NCI-H1417 (cell line): ENCODE results near the gene CHRNA3.
"Not testable (repeated sequence)": the region's sequence is repeated elsewhere in the genome, so short reads cannot be mapped to it uniquely, and the experiment has no call there.

Source experiments
- DNase-seq, 3 experiments: peaks; one replicate each; lab custom pipeline; 2025; lab: John Stamatoyannopoulos, UW

Gene CHRNA3

GRCh38 chr15:78560201-78560600 lies 60.6 kb downstream of the CHRNA3 start:
- not testable (repeated sequence) for DNase-seq

GRCh38 chr15:78552597-78552996 lies 68.2 kb downstream of the CHRNA3 start:
- peak in 1 of 3 experiments; percentile 27 for DNase-seq

- no peak for DNase-seq
These were observed 68.9 kb downstream of the CHRNA3 start for GRCh38 chr15:78551902-78552301.

GRCh38 chr15:78550815-78551214 lies 70.0 kb downstream of the CHRNA3 start:
- no peak for DNase-seq

- no peak for DNase-seq
These were observed 70.6 kb downstream of the CHRNA3 start for GRCh38 chr15:78550194-78550593.
